ENCODE data around the gene ECHS1. TPM values are rescaled to one million over a fixed set of nuclear protein-coding genes. Genes with fewer than 3 reads are reported as not detected.

ECHS1 gene
- total and polyA plus RNA-seq, 9 of the 15 experiments (the other 6 are each of a cell fraction or from before 2014, with no cell fraction given): 16.6 to 100 (median 68.1) TPM

DNA sequence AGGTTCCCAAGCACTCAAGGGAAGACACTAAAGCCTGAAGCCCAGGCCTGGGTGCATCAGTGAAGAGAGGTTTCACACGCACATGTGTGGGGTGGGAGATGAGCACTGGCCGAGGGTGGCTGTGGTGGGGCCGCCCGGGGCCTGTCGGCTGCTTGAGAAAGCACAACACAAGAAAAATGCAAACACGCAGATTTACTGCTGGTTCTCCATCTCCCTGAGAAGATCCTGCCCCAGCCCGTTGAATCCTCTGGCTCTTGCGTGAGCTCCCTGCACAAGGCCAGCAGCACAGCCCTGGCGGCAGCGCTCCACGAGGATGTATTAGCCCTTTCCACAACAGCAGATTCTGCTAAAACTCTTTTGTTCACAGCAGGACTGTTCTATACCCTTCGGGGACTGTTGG, 58.2 kb downstream of the ECHS1 start:
- CTCF ChIA-PET (ENCODE audit: low intra/inter-chr PET ratio): interaction anchor here (0.6 kb wide), 1 partner anchor 15 kb away, joined by 4 read pairs; no protein-coding TSS in a partner anchor
- H3K36me3 ChIP-seq (ENCODE audit: control insufficient read depth, insufficient read depth, low read length): peaks cover 33% of the 10 kb centered on the region; the same call in 2 of the 3 replicates
- DNase-seq (ENCODE audit: extremely low read depth in 1 of 4, low spot score in 3 of 4) (no peak), ATAC-seq (no peak), FAIRE-seq (no peak)
- H2AFZ ChIP-seq (ENCODE audit: low read depth, low read length): no peak overlapping the region; the same call in 1 of the 2 replicates
- H3K9me3 ChIP-seq (replicated peaks; ENCODE audit: control insufficient read depth, insufficient read depth, low read depth, low read length): no peaks in the 10 kb centered on the region
- TF ChIP-seq SMAD4 (CRISPR knock-in tag; conservative IDR thresholded peaks at IDR 0.05): no peak
- no peak for TF ChIP-seq MCM5 (IDR thresholded peaks at IDR 0.05; ENCODE audit: low read depth)
- no peak for TF ChIP-seq CBFA2T2 (conservative IDR thresholded peaks at IDR 0.05)
- TF ChIP-seq KDM4B (IDR thresholded peaks at IDR 0.05; ENCODE audit: borderline replicate concordance in 2 of 2, low read depth in 1 of 2): no peak
- no peak for TF ChIP-seq HDAC3 (IDR thresholded peaks at IDR 0.05; ENCODE audit: borderline replicate concordance, partially characterized antibody)
- no peak for TF ChIP-seq DPF2 (IDR thresholded peaks at IDR 0.05)
- no peak for TF ChIP-seq ZBTB12 (CRISPR knock-in tag; IDR thresholded peaks at IDR 0.05)
- no peak overlapping the region for H3K27ac ChIP-seq (ENCODE audit: extremely low read depth, low read depth, low read length)
- POLR2A ChIA-PET: interaction anchor here (0.5 to 1.0 kb wide), 2 partner anchors 9 to 123 kb away, joined by 3 to 4 read pairs; no protein-coding TSS in a partner anchor
- peak overlapping the region in 1 of 2 experiments; percentile 45; a peak in 2 of 4 replicates for H3K9ac ChIP-seq (ENCODE audit: insufficient read depth in 1 of 2, low read depth in 2 of 2, low read length in 2 of 2)
- no peak overlapping the region for H3K4me3 ChIP-seq
- no peaks in the 10 kb centered on the region for H3K79me2 ChIP-seq (ENCODE audit: control insufficient read depth, insufficient read depth, low read length)
- intact Hi-C loops (cut with micrococcal nuclease): no loop called here
- peaks cover 0 to 38% of the 10 kb centered on the region in 2 experiments; a peak in 4 of 5 replicates for H3K4me1 ChIP-seq (replicated peaks in 1 of 2; ENCODE audit: control insufficient read depth in 2 of 2, insufficient read depth in 2 of 2, low read length in 2 of 2)
- H3K9me1 ChIP-seq (ENCODE audit: control insufficient read depth, insufficient read depth, low read length): no peaks in the 10 kb centered on the region
- 74% methylated on average over 9 of the region's 12 CpGs for WGBS (ENCODE audit: insufficient coverage, low coverage, missing lambda C conversion rate)
- no TSS peak for BruUV-seq (replicated peaks)
- H3K4me2 ChIP-seq (ENCODE audit: insufficient read depth, low read length): no peak overlapping the region; the same call in 1 of the 2 replicates
- in situ Hi-C loops (cut with MboI): no loop called here
- no peaks in the 10 kb centered on the region for H4K20me1 ChIP-seq (replicated peaks; ENCODE audit: control insufficient read depth, insufficient read depth, low read length)
- no peaks in the 10 kb centered on the region for H3K27me3 ChIP-seq (ENCODE audit: control insufficient read depth in 2 of 2, insufficient read depth in 2 of 2, low read length in 2 of 2)
